Astrocyte of the cerebellum (primary cell): ENCODE measurements around the gene TNKS1BP1.

Experiments
- DNase-seq: peaks from one replicate; pipeline ENCODE4 v3.0.0-alpha.2; 2011; ENCODE audit warnings: low read depth
- H3K4me3 ChIP-seq: 2 replicates; pipeline ENCODE4 v1.5.1; 2011; ENCODE audit warnings: mild to moderate bottlenecking, low read depth, low read length, moderate library complexity
- in situ Hi-C: cut with HindIII; loops from 2 replicates; pipeline ENCODE4 v1.10.0; 2017; ENCODE audit warnings: low sequenced_read_pairs
- TF ChIP-seq, protein P1 (sequence below): IDR thresholded peaks from 2 replicates; pipeline ENCODE4 v1.5.1; 2012; ENCODE audit warnings: low read length, low read depth, moderate library complexity, mild to moderate bottlenecking; ENCODE audit errors: missing control alignments

TNKS1BP1 gene

DNA sequence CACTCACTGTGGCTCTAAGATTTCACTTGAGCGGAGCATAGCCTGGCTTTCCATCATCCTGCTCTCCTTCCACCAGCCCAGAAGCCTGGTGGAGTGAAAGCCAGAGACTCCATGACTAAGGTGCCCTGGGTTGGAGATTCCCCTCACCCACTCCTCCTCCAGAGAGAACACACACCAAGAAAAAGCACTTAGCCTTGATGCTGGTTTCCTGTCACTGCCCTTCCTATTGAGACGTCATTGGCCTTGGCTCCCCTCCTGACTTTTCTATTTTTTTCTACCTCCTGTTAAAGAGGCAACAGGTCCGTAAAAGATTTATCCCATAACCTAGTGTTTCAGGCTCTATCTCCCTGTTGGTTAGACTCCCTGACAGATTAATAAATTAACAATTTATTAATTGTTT is 49.2 kb downstream of the TNKS1BP1 start:
- no peak for DNase-seq
- no peak overlapping the region for H3K4me3 ChIP-seq
- TF ChIP-seq, protein P1, sequence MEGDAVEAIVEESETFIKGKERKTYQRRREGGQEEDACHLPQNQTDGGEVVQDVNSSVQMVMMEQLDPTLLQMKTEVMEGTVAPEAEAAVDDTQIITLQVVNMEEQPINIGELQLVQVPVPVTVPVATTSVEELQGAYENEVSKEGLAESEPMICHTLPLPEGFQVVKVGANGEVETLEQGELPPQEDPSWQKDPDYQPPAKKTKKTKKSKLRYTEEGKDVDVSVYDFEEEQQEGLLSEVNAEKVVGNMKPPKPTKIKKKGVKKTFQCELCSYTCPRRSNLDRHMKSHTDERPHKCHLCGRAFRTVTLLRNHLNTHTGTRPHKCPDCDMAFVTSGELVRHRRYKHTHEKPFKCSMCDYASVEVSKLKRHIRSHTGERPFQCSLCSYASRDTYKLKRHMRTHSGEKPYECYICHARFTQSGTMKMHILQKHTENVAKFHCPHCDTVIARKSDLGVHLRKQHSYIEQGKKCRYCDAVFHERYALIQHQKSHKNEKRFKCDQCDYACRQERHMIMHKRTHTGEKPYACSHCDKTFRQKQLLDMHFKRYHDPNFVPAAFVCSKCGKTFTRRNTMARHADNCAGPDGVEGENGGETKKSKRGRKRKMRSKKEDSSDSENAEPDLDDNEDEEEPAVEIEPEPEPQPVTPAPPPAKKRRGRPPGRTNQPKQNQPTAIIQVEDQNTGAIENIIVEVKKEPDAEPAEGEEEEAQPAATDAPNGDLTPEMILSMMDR: no peak
- in situ Hi-C loops: no loop called here

DNA sequence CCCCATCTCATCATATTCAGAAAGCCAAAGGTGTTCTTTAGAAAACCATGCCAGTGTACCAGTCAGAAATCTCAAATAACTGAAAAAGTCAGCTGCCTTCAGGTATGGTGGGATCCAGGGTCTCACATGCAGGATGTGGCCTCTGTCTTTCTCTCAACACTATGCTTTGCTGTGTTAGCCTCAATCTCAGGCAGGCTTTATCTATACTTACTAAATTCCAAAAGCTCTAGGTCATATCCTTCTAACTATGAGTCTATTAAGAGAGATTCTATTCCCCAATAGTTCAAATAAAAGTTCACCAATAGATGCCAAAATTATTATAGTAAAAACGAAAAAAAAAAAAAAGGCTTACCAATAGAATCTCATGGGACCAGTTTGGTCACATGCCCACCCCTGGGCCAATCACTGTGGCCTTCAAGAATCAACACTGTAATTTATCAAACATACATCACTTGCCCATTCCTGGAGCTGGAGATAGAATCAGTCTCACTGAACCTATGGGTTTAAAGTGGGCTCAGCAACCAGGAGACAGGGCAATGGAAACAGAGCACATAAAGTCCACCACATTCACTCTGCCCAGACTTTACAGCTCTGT is 49.8 kb downstream of the TNKS1BP1 start:
- no peak for DNase-seq
- in situ Hi-C loops: no loop called here

DNA sequence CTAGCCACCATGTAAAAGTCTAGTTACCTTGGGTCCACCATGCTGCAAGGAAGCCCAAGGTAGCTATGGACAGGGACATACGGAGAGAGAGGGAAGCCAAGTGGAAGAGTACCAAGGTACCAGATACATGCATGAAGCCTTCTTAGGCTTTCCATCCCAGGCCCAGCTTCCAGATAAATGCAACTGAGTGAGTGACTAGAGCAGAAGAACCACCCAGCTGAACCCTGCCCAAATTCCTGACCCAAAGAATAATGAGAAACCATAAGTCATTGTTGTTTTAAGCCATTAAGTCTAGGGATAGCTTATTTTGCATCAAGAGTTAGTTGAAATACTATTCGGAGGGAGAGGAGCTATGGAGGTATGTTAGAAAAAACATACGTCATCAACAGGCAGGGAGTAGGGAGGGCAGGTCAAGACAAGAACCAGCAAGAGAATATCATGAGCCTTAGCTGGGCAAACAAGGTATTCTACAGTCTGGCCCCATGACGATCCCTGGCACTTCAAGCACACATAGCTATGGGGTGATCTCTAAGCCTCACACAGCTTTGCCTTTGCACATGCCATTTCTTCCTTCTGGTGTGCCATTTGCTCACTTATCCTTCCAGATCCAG is 51.2 kb downstream of the TNKS1BP1 start:
- in situ Hi-C loops: no loop called here
- TF ChIP-seq, protein P1: no peak
- no peak overlapping the region for H3K4me3 ChIP-seq
- DNase-seq: no peak

More for the DNA sequence above, 49.8 kb downstream of the TNKS1BP1 start:
- no peak overlapping the region for H3K4me3 ChIP-seq
- TF ChIP-seq, protein P1: no peak

DNA sequence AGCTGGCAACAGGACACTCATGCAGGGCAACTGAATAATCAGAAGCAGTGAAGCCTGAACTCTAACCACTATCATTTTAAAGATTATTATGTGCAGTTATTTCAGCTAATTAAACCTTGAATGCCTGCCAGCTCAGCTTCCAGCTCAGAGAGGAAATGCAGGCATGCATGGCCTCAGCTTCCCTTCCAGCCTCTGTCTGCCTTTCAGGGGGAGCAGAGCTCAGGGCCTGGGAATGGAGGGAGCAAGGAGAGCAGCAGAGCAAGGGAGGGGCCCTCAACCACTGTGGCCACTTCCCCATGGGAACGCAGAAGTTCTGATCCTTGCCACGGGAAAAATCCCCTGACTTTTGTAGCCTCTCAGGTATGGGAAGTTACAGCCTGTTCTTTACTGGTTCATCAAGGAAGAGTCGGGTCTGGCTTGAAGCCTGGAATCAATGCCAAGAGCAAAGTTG is 55.2 kb downstream of the TNKS1BP1 start:
- TF ChIP-seq, protein P1: no peak
- in situ Hi-C loops: no loop called here
- H3K4me3 ChIP-seq: no peak overlapping the region

DNA sequence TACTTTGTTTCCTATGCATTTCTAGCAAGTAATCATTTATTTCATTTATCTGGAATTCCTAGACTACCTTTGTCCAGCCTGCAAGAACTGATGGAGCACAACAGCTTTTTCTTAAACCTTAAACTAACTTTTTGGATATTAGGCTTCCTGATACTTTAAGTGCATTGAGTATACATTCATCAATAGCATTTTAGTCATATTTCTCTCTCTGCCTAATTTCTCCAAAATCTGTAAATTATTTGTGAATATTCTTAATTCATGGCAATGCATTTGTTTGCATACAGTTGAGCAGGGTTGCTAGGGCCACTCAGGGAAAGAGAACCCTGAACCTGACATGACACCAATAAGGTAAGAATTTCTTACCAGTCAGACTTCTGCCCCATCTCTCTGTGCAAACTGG is 58.6 kb downstream of the TNKS1BP1 start:
- H3K4me3 ChIP-seq: no peak overlapping the region
- TF ChIP-seq, protein P1: no peak
- in situ Hi-C loops: no loop called here
- no peak for DNase-seq

More for the DNA sequence above, 55.2 kb downstream of the TNKS1BP1 start:
- no peak for DNase-seq

DNA sequence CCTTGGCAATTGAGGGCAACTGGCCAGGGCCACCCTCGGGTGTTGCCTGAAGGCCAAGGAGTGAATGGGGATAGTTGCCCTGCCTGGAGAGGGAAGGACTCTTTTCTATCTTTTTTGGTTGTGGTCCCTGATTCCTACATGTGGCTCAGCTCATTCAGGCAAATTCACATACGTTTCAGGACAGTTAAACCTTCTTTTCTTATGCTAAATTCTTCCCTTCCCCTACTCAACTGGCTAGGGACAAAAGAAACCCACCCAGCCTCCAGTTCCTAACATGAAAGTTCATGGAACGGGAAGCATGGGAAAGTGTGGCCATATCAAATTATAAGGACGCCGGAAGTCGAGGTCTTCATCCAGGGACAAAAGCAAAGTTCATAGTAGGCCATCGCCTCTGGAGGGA is 61.4 kb downstream of the TNKS1BP1 start:
- no peak overlapping the region for H3K4me3 ChIP-seq
- in situ Hi-C loops: no loop called here
- DNase-seq: no peak
- TF ChIP-seq, protein P1: no peak
